ENCODE data around the gene CAMK1D.
"Not testable (repeated sequence)": the region's sequence is repeated elsewhere in the genome, so short reads cannot be mapped to it uniquely, and the experiment has no call there.

CAMK1D gene

DNA sequence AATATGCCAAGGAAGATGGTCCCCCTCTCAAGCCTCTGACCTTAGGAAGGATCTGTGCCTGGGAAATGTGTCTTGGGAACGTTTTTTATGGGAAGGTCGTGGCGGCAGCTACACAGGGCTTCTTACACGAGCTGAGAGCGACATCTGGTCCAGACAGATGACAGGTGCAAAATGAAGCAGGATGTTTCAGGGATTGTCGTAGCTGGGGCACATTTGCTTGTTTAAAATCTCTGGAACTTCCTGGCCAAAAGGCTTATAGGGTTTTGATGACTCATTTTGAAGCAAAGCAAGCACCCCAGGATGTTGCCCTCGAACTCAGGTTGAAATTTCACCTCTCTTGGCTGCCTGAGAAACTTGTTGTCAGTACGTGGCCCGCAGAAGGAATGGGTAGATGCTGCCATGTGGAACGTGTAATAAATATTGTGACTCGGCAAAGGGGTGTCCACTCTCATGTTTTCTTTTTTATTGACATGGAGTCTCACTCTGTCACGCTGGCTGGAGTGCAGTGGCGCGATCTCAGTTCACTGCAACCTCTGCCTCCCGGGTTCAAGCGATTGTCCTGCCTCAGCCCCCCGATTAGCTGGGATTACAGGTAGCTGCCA is 117.5 kb downstream of the CAMK1D start:
- no peak for DNase-seq (ENCODE audit: low read depth)

DNA sequence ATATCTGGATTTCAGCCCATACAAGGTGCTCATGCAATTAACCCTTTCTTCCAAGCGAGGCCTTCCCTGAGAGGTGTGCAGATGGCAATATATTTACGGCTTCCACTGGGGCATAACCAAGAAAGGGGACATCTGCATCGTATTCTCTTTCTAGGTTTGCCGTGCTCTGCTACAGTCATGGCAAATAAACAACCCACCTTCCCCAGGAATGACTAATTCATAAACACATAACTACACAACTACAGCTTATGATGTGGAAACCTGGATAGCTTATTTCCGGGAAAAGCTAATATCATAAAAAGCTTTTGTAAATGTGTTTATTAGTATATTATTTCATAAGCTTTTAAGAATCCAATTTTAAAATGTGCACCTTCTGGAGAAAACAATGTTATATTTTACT is 120.0 kb downstream of the CAMK1D start:
- DNase-seq (ENCODE audit: low read depth): no peak

DNA sequence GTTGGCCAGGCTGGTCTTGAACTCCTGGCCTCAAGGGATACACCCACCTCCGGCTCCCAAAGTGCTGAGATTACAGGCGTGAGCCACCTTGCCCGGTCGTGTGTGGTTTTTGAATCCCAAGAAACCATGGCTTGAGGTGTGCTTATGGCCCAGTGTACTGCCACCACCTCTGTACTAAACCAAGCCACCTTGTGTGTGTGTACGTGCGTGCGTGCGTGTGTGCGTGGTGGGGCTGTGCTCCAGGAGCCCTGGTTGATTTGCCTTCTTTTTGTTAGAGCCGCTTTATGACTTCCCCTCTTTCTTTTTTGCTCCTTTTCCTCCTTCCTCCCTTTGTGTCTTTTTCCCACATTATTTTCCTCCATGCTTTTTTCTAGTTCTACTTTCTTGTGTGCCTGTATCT is 121.4 kb downstream of the CAMK1D start:
- DNase-seq (ENCODE audit: low read depth): no peak

DNA sequence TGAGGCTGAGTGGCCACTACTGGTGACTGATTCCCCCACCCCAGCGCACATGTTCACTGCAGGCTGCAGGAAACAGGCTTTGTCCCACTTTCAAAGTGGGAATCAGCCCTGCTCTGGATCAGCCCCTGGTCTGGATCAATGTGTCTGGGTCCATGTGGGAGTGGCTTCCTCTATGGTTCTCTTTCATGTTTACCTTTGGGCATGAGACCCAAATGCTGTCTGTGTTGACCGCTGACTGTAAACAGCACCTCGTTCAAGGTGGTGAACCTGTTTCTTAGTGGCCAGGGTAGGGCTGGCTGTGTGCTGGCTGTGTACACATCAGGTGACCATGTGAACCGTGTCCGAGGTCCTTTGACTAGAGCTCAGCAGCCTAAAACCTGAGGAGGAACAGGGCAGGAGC is 121.8 kb downstream of the CAMK1D start:
- DNase-seq (ENCODE audit: low read depth): no peak

DNA sequence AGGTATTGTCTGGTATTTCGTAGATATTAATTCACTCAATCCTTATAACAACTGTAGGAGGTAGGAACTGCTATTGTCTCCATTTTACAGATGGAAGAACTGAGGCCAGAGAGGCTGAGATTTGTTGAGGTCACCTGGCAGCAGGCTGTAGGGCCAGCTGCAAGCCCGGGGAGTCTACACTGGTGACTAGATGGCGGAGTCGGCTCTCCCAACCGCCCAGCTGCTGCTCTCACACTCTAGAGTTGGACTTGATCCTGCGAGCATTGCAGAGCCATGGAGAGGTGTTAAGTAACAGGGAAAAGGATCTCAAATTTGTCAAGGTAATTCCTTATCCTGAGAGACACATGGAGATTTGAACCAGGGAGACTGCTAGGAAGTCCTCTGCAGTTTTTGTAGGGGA is 124.1 kb downstream of the CAMK1D start:
- no peak for DNase-seq (ENCODE audit: low read depth)

DNA sequence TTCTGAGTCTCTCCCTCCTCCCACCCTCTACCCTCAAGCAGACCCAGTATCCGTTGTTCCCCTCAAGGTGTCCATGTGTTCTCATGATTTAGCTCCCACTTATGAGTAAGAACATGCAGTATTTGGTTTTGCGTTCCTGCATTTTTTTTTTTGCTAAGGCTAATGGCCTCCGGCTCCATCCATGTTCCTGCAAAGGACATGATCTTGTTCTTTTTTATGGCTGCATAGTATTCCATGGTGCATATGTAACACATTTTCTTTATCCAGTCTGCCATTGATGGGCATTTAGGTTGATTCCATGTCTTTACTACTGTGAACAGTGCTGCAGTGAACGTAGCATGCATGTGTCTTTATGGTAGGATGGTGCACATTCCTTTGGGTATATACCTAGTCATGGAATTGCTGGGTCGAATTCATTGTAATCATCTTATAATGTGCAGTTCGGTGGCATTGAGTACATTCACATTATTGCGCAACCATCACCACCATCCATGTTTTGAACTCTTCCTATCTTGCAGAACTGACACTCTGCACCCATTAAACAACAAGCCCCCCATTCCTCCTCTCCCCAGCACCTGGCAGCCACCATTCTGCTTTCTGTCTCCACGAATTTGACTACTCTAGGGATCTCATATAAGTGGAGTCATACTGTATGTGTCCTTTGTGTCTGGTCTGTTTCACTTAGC is 125.5 kb downstream of the CAMK1D start:
- no peak for DNase-seq (ENCODE audit: low read depth)

DNA sequence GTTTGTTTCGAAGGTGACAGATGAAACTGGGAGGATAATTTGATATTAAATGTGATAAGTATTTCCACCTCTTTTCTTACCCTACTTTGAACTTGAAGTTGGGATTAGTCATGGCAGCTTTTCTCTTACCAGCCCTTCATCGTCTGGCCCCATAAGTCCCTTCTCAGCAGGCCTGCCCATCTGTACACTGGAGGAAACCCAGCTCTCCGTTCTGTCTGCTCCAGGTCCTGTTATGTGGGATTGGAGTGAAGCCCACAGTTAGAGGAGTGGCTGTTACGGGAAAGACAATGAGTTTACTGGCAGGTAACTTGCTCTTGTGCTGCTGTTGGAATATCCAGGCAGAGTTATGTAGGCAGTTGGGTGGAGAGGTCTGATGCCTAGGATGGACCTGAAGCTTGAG is 127.3 kb downstream of the CAMK1D start:
- DNase-seq (ENCODE audit: low read depth): no peak

DNA sequence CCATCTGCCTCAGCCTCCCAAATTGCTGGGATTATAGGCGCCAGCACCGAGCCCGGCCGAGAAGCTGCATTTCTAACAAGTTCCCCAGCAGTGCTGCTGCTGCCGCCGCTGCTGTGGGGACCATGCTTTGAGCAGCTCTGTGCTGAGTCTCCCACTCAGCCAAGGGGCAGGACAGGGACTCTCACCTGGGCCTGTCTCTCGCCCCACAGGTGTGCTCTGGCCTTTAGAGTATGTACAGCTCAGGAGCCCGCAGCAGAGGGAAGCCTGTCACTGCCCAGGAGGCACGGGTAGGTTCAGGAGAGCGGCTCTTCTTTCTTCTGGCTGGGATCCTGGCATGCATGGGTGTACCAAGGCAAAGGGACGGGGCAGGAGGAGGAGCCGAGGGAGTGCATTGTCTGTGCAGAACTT is 130.1 kb downstream of the CAMK1D start:
- DNase-seq (ENCODE audit: low read depth): no peak

DNA sequence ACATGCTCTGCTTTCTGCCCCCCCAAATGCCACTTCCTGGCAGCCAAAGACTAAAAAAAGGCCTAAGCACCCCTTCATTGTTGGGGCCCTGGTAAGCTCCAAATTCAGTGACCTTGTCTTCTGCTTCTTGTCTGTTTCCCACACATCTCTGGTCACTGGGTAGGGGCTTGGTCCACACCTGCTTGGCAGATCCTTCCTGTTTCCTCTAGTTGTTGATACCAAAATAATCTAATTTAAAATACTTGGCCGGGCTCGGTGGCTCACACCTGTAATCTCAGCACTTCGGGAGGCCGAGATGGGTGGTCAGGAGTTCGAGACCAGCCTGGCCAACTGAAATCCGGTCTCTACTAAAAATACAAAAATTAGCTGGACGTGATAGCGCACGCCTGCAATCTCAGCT is 130.6 kb downstream of the CAMK1D start:
- DNase-seq (ENCODE audit: low read depth): no peak

DNA sequence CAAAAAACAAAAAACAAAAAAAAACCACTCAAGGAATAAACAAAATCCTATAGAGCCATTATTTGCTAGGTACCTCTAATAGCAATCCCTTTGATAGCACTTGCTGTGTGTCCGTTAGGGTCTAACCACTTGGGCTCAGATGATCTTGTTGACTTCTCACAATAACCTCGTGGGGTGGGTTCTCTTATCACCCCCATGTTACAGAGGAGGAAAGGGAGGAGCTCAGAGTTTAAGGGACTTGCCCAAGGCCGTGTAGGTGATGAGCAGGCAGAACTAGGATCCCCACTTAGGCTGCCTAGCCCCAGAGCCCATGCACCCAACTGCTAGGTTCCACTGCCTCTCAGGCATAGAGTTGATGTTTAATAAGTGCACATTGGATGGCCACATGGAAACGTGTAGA is 131.1 kb downstream of the CAMK1D start:
- DNase-seq (ENCODE audit: low read depth): no peak

DNA sequence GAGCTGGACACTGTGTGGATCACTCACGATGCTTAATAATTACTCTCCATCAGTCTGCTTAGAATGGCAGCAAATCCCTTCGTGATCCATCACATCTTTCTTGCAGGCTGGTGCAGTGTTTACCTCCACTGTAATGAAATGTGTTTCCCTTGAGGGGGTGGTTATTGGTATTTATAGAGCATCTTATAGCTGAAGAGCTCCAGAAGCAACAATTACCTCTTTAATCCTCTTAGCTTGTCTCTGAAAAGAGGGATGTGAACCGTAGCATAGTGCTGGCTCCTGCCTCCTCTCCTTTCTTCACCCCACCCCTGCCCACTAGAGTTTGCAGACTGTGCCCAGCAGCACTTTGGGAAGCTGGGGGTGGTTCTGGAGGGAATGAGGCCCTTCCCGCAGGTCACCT is 132.6 kb downstream of the CAMK1D start:
- no peak for DNase-seq (ENCODE audit: low read depth)

DNA sequence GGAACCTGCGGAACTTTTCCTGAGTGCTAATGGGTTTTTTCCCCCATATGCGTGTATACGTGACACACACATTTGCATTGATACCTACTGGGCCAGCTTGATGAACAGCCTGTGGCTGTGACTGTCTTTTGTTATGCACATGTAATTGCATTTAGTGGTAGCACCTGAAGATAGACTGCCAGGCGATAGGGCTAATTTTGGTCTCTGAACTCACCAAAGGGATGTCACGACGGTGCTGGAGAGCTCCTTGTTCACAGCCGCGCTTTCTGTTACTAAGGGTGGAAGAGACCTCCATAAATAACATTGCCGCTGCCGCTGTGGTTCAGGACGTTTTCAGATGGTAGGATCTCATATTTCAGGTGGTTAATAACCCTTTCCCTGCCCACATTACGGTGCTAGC is 133.2 kb downstream of the CAMK1D start:
- DNase-seq (ENCODE audit: low read depth): no peak

DNA sequence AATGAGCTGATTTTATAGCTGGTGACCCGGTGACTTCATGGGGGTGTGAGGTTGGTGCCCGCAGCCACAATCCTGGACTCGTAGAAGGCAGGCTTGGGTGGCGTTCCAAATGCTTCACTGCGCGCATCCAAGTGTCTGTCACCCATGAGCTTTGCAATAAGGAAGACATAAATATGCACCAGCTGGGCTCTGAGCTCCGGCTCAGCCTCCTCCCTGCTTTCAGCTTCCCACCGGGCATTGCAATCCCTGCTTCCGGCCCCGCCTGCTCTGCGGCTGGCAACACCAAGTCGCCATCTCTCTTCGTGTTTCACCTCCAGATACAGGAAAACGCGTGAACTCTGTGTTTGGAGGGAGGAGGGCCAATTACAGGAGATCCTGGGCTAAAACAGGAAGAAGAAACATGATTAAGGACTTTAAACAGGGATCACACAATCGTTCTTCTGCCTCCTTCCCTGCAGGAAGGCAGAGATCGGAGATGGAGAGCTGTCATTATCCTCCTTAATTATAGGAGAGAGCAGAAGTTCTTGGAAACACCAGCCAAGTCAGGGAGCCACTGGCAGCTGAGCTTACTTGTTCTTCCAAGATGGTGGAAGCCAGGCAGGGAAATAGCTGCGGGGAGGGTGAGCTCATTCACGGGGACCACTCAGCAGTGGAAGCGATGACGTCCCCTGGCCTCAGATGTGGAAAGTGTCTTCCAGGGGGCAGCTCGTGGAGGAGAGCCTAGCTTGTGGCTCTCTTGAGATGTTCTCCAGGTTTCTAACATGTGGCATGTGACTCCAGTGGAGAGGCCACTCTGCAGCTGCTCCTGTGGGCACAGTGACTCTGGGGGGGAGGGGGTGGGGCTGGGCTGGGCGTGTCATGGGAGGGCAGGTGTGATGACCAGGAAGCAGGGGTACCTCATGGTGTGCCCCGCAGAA is 134.9 kb downstream of the CAMK1D start:
- no peak for DNase-seq (ENCODE audit: low read depth)

DNA sequence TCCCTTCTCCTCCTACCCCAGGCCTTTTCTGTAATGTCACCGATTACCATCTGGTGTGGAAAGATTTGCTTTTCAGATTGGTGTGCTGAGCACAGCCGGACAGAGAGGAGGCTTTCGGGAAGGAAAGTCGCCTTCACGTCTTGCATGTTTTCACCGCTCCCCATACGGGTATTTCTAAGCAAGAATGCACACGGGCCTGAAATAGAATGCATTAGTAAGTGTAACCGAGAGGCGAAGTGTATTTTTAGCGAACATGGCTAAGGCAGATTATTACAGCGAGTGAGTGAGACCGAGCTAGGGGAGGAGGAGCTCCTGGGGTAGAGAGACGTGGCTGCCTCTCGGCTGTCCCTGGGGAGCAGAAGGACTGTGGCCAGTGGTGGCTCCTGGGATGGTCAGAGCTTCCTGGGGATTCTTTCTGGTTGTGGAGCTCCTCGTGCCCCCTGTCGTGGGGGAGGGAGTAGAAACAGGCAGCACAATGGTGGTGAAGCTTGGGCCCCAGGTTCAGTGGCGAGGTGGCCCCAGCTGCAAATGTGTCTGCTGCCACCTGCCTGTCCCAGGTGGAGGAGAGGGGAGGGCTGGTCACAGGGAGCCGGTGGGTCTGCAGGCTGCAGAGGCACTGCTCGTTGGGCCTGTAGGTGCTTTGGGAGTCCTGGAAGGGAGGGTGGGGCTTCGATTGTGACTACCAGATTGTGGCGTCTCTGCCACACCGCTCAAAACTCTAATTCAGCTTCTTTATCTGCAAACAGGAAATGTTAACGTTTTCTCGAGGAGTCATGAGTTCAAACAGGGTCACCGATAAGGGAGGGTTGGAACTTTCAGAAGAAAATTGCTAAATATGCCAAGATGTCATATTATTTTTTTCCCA is 135.8 kb downstream of the CAMK1D start:
- DNase-seq (ENCODE audit: low read depth): no peak

DNA sequence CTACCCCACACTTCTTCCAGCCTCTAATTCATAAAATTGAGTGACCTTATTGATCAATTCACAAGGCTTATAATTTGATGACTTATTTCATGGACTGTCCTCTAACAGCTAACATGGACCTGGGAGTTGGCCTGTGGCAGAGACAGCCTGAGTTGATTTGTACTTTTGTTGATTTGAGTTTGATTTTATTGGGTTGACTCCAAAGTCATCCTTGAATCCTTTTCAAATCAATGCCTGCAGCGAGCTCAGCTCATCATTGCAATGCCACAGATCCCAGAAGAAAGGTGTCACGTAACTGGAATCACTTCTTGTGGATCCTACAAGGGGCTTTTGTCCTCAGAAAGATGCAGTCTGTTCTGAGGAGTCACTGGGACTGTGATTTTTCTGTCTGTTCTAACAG is 138.0 kb downstream of the CAMK1D start:
- no peak for DNase-seq (ENCODE audit: low read depth)

DNA sequence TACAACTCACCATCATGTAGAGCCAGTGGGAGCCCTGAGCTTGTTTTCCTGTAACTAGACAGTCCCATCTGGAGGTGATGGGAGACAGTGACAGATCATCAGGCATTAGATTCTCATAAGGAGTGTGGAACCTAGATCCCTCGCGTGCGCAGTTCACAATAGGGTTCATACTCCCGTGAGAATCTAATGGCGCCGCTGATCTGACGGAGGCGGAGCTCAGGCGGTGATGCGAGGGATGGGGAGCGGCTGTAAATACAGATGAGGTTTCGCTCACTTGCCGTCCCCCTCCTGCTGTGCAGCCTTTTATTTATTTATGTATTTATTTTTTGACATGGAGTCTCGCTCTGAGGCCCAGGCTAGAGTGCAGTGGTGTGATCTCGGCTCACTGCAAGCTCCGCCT is 139.3 kb downstream of the CAMK1D start:
- no peak for DNase-seq (ENCODE audit: low read depth)

DNA sequence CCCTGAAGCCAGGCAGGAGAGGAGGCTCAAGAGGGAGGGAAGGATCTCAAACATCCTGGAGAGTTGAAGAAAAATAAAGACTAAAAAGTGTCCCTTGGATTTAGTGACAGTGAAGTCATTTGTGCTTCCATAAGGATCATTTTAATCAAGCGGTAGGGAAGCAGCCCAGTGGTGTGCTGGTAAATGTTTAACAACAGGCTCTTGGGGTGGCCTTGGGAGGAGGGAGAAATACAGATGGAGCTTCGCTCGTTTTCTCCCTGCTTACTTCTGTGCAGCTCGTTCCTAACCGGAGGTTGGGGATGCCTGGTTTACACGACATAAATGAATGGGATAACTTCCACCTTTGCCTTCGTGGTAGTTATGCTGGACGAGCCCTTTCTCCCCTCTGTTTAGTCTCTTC is 140.0 kb downstream of the CAMK1D start:
- DNase-seq (ENCODE audit: low read depth): no peak

DNA sequence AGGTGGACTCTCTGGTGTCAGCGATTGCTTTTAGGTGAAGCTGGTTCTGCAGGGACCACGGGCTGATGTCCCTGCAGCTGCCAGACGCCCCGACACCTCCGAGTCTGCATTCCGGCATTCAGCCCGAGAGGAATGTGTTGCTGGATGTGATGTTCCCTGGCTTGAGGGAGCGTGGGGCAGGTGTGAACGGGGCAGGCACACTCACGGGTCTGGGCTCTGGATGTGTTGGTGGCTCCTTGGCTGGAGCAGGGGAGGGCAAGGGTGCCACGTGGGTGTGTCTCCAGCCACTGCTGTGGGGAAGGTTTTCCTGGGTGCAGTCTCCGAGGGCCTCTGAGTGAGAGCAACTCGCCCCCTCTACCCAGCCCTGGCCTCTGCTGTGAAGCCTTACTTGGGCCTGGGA is 140.5 kb downstream of the CAMK1D start:
- no peak for DNase-seq (ENCODE audit: low read depth)

DNA sequence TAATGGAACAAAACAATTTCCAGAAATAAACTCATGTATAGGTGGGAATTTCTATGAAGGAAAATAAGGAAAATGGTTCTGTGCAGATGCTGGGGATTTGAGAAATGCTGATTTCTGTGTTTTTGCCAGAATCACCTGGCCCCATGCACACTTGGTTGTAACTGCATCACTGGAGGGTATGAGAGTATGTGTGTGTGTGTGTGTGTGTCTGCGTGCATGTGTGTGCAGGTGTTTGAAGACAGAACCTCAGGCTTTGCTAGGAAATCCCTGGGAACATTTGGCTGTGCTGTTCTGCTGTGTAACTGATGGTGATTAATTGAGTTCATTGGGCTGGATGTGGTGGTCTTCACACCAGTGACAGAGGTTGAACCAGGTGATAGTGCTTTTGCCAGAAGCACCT is 141.6 kb downstream of the CAMK1D start:
- no peak for DNase-seq (ENCODE audit: low read depth)

DNA sequence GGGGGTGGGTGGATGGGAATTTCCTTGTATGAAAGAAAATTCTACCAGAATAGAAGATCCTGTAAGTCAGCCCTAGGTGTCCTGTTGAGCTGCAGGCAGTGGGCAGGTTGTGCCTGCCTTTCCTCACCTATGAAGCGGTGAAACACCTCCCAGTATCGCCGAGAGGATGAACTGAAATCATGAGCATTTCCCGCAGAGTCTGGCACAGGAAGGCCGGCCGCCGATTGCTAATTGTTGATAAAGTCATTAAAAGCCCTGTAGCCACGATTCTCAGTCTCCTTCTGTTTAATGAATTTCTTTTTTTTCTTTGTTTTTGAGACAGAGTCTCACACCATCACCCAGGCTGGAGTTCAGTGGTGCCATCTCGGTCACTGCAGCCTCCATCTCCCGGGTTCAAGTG is 142.1 kb downstream of the CAMK1D start:
- no peak for DNase-seq (ENCODE audit: low read depth)

DNA sequence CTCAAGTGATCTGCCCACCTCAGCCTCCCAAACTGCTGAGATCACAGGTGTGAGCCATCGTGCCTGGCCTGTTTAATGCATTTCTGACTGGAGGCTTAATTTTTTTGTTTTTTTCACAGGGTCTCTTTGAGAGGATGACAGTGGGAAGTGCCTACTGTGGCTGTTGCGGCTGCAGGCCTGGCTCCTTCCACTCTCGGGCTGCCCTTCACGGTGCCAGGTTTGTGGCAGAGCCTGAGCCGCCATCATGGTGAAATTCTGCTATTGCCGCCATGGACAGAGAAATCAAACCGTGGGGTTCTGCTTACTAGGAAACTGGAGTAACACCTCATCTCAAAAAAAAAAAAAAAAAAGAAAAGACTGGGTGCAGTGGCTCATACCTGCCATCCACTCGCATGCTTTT is 142.7 kb downstream of the CAMK1D start:
- DNase-seq (ENCODE audit: low read depth): no peak

DNA sequence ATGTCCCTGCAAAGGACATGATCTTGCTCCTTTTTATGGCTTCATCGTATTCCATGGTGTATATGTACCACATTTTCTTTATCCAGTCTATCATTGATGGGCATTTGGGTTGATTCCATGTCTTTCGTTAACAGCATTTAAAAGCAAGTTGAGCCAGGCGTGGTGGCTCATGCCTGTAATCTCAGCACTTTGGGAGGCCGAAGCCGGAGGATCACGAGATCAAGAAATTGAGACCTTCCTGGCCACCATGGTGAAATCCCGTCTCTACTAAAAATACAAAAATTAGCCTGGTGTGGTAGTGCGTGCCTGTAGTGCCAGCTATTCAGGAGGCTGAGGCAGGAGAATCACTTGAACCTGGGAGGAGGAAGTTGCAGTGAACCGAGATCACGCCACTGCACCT is 147.7 kb downstream of the CAMK1D start:
- not testable (repeated sequence) for DNase-seq (ENCODE audit: low read depth)

Measured in ELR (cell line).